T-helper 17 cell (primary cell): ENCODE data around the gene TP53I13. TPM values are rescaled to one million over a fixed set of nuclear protein-coding genes. Genes with fewer than 3 reads are reported as not detected.
A peak's percentile ranks its signal among the peaks of the same experiment; 100 is the strongest.

Experiments
- ATAC-seq: fragments of 150-1000 bp; cut with Tn5 transposase; 2 replicates; pipeline ENCODE4 v1.10.0; 2021; ENCODE audit warnings: mild to moderate bottlenecking, moderate library complexity
- DNase-seq, 3 donors: peaks; one replicate each; pipeline versions ENCODE4 v3.0.0 to v3.0.0-alpha.2; 2020 to 2021
- H3K9me3 ChIP-seq: one replicate; pipeline ENCODE4 v1.7.0; 2013; ENCODE audit warnings: low read length, mild to moderate bottlenecking; ENCODE audit not compliant: control insufficient read depth, poor library complexity, severe bottlenecking
- H3K27ac Mint-ChIP-seq: one replicate; pipeline ENCODE4 v1.8.0; 2022; ENCODE audit warnings: mild to moderate bottlenecking, moderate library complexity, mixed read lengths
- H3K27me3 Mint-ChIP-seq: one replicate; pipeline ENCODE4 v1.8.0; 2022; ENCODE audit warnings: mixed read lengths
- H3K36me3 Mint-ChIP-seq: one replicate; pipeline ENCODE4 v1.8.0; 2022; ENCODE audit warnings: low read depth, mixed read lengths
- H3K4me1 Mint-ChIP-seq: one replicate; pipeline ENCODE4 v1.8.0; 2022; ENCODE audit warnings: mild to moderate bottlenecking, mixed read lengths
- H3K4me3 Mint-ChIP-seq: one replicate; pipeline ENCODE4 v1.8.0; 2022; ENCODE audit warnings: mild to moderate bottlenecking, moderate library complexity, mixed read lengths
- total RNA-seq, 4 donors: library from RNA in 2 of 4; stranded (reverse) in 2 of 4; gene quantifications; one replicate each; pipeline ENCODE4 v1.2.3 and lab custom pipeline; 2022 to 2026

The TP53I13 gene
- total RNA-seq, 2 donors from 2014 or later = 92.2 to 98.6 TPM

DNA sequence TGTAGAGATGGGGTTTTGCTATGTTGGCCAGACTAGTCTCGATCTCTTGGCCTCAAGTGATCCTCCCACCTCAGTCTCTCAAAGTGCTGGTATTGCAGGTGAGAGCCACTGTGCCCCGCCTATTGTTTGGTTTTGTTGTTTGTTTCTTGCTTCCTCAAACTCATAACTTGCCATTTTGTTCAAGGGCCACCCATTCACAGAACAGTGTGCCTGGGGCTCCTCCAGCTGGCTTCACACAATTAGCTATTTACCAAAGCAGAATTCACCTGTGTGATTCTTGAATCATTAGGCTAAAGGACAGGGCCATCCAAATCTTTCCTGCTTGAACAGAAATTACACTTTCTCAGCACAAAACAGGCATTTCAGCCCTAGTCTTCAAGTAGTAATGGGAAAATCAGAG is 8.9 kb upstream of the TP53I13 start:
- ATAC-seq (no peak), DNase-seq (no peak)
- no peaks in the 10 kb centered on the region for H3K9me3 ChIP-seq
- Mint-ChIP-seq H3K4me3 (no peak overlapping the region), H3K27me3 (no peaks in the 10 kb centered on the region), H3K36me3 (no peaks in the 10 kb centered on the region), H3K27ac (no peak overlapping the region), H3K4me1 (peaks cover 30% of the 10 kb centered on the region)

DNA sequence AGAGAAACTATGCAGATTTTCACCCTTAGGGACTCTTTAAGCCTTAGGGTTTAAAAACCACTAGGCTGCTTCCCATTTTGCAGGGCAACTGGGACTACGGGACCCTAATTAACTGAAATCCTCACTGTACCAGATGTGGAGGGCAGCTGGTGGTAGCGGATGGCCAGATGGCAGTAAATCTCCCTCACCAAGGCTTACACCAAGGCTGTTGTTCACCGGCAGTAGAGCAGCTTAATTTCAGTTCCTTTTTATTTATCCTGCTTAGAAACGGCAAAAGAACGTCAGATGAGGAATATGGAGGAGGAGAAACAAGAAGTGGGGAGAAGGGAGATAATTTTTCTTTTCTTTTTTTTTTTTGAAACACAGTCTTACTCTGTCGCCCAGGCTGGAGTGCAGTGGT is 8.2 kb upstream of the TP53I13 start:
- Mint-ChIP-seq H3K27me3 (no peaks in the 10 kb centered on the region), H3K4me3 (no peak overlapping the region), H3K27ac (no peak overlapping the region), H3K36me3 (no peaks in the 10 kb centered on the region), H3K4me1 (peaks cover 31% of the 10 kb centered on the region)
- no peaks in the 10 kb centered on the region for H3K9me3 ChIP-seq
- DNase-seq (no peak), ATAC-seq (peak; percentile 28)

- peaks cover 37% of the 10 kb centered on the region for H3K4me1 Mint-ChIP-seq
- H3K27ac Mint-ChIP-seq = peak overlapping the region; percentile 90
Observed at GRCh38 chr17:29561554-29562517, 6.7 kb upstream of the TP53I13 start.

GRCh38 chr17:29562615-29563014 is 5.9 kb upstream of the TP53I13 start:
- DNase-seq (no peak), ATAC-seq (no peak)
- H3K36me3 Mint-ChIP-seq = no peaks in the 10 kb centered on the region
- no peak overlapping the region for H3K4me3 Mint-ChIP-seq
- H3K27ac Mint-ChIP-seq = peak overlapping the region; percentile 90
- H3K4me1 Mint-ChIP-seq = peaks cover 30% of the 10 kb centered on the region
- H3K9me3 ChIP-seq = no peaks in the 10 kb centered on the region
- no peaks in the 10 kb centered on the region for H3K27me3 Mint-ChIP-seq

More at GRCh38 chr17:29561554-29562517, 6.7 kb upstream of the TP53I13 start:
- ATAC-seq (peak; percentile 5), DNase-seq (no peak)
- H3K9me3 ChIP-seq = no peaks in the 10 kb centered on the region
- Mint-ChIP-seq H3K27me3 (no peaks in the 10 kb centered on the region), H3K36me3 (no peaks in the 10 kb centered on the region), H3K4me3 (peak overlapping the region; percentile 33)

DNA sequence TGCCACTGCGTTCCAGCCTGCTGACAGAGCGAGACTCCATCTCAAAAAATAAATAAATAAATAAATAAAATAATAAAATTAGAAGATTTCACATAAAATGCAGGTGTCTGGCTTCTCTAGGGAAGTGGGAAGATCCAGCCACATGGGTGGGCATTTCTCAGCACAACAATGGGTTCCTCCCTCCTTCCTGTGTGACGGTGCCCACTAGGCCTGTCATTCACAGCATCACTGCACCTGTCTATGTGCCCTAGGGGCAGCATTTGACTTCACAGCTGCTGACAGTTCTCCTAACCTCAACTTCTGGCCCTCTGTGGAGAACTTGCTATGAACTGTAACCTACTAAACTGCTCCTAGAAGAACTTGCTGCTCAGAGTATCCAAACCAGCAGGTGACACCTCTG is 4.7 kb upstream of the TP53I13 start:
- no peak overlapping the region for H3K4me3 Mint-ChIP-seq
- H3K27ac Mint-ChIP-seq = peak overlapping the region; percentile 47
- no peaks in the 10 kb centered on the region for H3K36me3 Mint-ChIP-seq
- ATAC-seq = no peak
- no peaks in the 10 kb centered on the region for H3K27me3 Mint-ChIP-seq
- no peaks in the 10 kb centered on the region for H3K9me3 ChIP-seq
- no peak for DNase-seq
- H3K4me1 Mint-ChIP-seq = peaks cover 32% of the 10 kb centered on the region

GRCh38 chr17:29565643-29566472 is 2.6 kb upstream of the TP53I13 start:
- H3K4me3 Mint-ChIP-seq = peak overlapping the region; percentile 97
- ATAC-seq = peak; percentile 31
- no peaks in the 10 kb centered on the region for H3K9me3 ChIP-seq
- peak overlapping the region; percentile 80 for H3K27ac Mint-ChIP-seq
- no peaks in the 10 kb centered on the region for H3K27me3 Mint-ChIP-seq
- DNase-seq = peak; percentile 33 to 49 (median 44)
- peaks cover 2% of the 10 kb centered on the region for H3K36me3 Mint-ChIP-seq
- H3K4me1 Mint-ChIP-seq = peaks cover 40% of the 10 kb centered on the region

- peaks cover 43% of the 10 kb centered on the region for H3K4me1 Mint-ChIP-seq
- no peaks in the 10 kb centered on the region for H3K27me3 Mint-ChIP-seq
- no peaks in the 10 kb centered on the region for H3K9me3 ChIP-seq
- peak within 1 kb of the TSS; percentile 97 for H3K4me3 Mint-ChIP-seq
- ATAC-seq (peak; percentile 40), DNase-seq (peak; percentile 39 to 54 (median 50))
- H3K27ac Mint-ChIP-seq = peak within 1 kb of the TSS; percentile 80
- H3K36me3 Mint-ChIP-seq = peaks cover 2% of the 10 kb centered on the region
Observed at GRCh38 chr17:29566473-29567303, 1.8 kb upstream of the TP53I13 start, which contains the start of gene ABHD15. Gene ABHD15 (minus strand): TSS chr17:29567037. CDS start chr17:29566966, 71 bp downstream.

DNA sequence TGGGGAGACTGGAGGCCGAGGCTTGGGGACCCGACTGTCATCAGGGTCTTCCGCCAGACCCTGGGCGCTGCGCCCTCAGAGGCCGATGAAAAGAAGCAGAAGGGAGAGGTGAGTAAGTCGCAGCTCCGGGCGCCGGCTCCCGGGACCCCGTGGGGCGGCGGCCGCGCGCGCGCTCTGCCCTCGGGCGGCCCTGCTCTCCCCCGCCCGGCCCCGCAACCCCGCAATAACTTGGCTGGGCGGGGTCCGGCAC is 1.3 kb upstream of the TP53I13 start:
- no peak for DNase-seq
- Mint-ChIP-seq H3K4me3 (peak overlapping the region; percentile 97), H3K4me1 (peaks cover 38% of the 10 kb centered on the region), H3K27ac (no peak overlapping the region), H3K27me3 (no peaks in the 10 kb centered on the region), H3K36me3 (peaks cover 2% of the 10 kb centered on the region)
- H3K9me3 ChIP-seq = no peaks in the 10 kb centered on the region
- peak; percentile 1 for ATAC-seq

DNA sequence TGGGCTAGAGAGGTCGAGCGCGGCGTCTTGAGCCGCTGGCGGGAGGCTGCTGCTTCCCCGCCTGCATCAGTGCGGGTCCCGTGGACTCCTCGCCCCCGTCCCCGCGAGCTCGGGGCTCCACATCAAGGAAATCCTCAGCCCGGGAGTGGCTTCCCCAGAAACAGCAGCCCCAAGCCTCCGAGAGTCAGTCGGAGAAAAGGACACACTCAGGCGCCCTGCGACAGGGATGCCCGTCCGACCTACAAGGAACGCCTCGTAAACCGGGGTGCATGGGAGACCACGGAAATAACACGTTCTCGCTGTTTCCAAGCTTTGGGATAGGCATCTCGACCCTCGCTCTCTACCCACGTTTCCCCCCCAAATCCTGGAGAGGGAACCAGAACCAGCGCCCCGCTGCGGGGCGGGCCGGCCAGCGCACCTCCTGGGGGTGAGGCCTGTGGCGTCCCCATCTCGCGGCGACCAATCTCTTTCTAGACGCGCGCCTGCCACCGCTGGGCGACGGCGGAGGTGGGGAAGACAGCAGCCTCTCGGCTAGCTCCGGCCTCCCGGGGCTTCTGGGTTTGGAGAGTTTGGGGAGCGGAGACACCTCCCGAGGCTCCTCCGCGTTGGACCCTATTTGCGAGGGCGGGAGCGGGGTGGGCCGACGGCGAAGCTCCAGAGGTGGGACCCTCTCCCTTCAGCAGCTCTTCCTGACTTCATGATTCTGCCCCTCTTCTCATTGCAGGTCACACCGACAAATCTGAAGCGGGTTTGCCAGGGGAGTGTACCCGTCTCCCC is 759 bp upstream of the TP53I13 start:
- peaks cover 2% of the 10 kb centered on the region for H3K36me3 Mint-ChIP-seq
- peak overlapping the region; percentile 75 for H3K27ac Mint-ChIP-seq
- peak; percentile 71 for ATAC-seq
- no peaks in the 10 kb centered on the region for H3K9me3 ChIP-seq
- no peaks in the 10 kb centered on the region for H3K27me3 Mint-ChIP-seq
- H3K4me1 Mint-ChIP-seq = peaks cover 34% of the 10 kb centered on the region
- peak; percentile 62 to 70 (median 64) for DNase-seq
- peak overlapping the region; percentile 97 for H3K4me3 Mint-ChIP-seq

DNA sequence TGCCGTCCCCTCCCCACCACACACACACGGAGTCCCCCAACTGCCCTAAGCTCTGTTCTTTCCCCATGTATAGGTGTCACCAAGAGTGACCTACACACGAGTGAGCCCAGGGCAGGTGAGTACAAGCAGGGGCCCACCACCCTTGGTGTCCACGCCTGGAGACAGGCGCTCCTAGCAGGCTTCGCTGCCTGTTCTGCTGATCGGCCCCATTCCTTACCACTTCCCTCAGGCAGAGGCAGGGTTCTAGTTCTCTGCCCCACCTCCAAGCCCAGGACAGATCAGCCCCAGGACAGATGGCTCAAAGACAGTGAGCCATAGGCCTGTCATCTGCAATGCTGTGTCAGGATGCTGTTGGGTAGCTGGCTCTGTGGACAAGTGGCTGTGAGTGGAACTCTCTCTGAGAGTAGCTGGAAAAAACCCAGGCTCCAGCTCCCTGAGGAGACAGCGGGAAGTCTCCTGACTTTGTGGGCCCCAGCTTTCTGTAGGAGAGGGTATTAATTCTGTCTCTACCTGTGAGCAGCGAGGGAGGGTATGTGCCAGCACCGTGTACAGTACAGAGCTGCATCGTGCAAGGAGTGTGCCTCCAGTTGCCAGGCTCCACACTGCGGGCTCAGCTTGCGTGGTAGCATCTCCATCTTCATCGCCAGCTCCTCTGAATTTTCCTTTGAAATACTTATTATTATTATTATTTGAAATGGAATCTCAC is 897 bp downstream of the TP53I13 start:
- no peaks in the 10 kb centered on the region for H3K9me3 ChIP-seq
- no peak for ATAC-seq
- no peak for DNase-seq
- no peaks in the 10 kb centered on the region for H3K27me3 Mint-ChIP-seq
- H3K4me3 Mint-ChIP-seq = peak overlapping the region; percentile 97
- H3K36me3 Mint-ChIP-seq = peaks cover 2% of the 10 kb centered on the region
- peaks cover 31% of the 10 kb centered on the region for H3K4me1 Mint-ChIP-seq
- H3K27ac Mint-ChIP-seq = peak overlapping the region; percentile 59

DNA sequence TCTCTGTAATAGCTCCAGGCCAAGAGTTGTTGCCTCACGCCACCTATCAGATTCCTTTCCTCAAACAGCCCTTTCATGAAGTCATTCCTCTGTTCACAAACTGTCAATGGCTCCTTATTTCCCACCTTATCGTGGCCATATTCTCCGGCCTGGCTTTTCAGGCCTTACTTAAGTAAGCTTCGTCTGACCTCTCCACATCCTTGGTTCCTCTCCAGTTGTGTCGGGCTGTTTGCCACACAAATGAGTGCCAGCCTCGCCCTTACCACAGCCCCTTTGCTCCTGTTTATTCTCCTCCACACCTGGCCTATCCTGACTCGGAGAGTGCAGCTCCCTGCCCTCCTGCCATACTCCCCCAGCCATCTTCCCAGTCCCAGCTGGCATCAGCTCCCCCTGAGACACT is 2.0 kb downstream of the TP53I13 start:
- ATAC-seq = no peak
- Mint-ChIP-seq H3K36me3 (peaks cover 2% of the 10 kb centered on the region), H3K27me3 (no peaks in the 10 kb centered on the region), H3K27ac (peak overlapping the region; percentile 49), H3K4me1 (peaks cover 31% of the 10 kb centered on the region), H3K4me3 (peak overlapping the region; percentile 66)
- no peaks in the 10 kb centered on the region for H3K9me3 ChIP-seq
- DNase-seq = no peak

GRCh38 chr17:29571486-29571882 is 3.0 kb downstream of the TP53I13 start:
- Mint-ChIP-seq H3K36me3 (peaks cover 2% of the 10 kb centered on the region), H3K27ac (no peak overlapping the region), H3K4me1 (peaks cover 24% of the 10 kb centered on the region), H3K4me3 (no peak overlapping the region), H3K27me3 (no peaks in the 10 kb centered on the region)
- ATAC-seq (no peak), DNase-seq (no peak)
- no peaks in the 10 kb centered on the region for H3K9me3 ChIP-seq
